Stimulated activated CD8-positive, alpha-beta memory T cell treated with anti-CD3 and anti-CD28 coated beads, Interleukin-4, amount 100 ng/mL, for 24 hours (primary cell): ENCODE data around the gene RMND5B.
"Not testable (repeated sequence)": the region's sequence is repeated elsewhere in the genome, so short reads cannot be mapped to it uniquely, and the experiment has no call there.

ENCODE experiments used
- DNase-seq: peaks from one replicate; pipeline ENCODE4 v3.0.0-alpha.2; 2020; ENCODE audit warnings: low read depth

Gene RMND5B

DNA sequence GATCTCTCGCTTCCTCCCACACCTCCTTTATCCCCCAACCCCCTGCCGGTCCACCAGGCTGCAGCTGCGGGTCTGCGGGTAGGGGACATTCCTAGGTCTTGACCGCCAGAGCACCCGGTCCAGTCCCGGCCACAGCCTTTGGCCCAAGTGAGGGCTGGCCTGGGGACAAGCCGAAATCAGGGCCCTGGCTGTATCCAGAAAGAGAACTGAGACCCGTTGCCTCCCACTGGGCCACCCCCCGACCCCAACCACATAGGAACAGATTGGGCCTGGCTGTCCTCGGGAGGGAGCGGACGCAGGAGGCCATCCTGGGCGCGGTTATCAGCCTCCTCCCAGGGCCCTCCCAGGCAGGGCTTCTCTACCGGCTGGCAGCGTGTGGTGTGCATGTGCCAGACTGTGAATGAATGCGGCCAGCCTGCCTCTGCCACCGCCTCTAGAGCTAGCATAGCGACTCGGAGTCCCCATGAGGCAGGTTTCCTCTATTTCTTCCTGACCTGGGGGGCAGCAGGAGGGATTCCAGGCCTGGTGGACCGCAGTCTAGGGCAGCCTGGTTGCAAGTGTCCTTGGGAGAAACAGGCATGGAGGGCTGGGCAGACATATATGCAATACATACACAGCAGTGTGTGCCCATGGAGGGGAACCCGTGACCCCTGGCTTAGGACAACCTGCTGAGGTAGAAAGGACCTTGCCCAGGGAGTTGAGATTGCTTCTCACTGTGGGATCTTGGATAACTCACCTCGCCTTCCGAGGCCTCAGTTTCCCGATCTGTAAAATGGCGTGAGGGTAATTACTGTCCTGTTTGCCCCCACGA, 16.3 kb upstream of the RMND5B start:
- DNase-seq = no peak

GRCh38 chr5:178115136-178115813, 15.5 kb upstream of the RMND5B start:
- DNase-seq = no peak

DNA sequence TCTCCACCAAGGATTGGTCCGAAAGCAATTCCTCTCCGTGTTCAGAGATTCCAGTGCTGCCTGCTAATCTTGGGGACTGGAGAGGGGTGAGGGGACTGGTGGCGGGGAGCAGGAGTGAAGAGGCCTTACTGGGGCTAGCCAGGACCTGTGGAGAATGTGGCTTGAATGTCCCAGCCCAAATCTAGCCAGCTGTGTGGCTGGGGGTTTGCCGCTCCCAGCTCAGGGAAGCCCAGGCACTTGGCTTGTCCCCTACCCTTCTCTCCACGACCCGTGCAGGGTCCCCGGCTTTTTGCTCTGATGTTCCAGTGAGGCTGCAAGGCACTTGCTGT, 15.0 kb upstream of the RMND5B start:
- no peak for DNase-seq

- peak; percentile 76 for DNase-seq
These were observed 14.5 kb upstream of the RMND5B start for GRCh38 chr5:178116143-178116885.

DNA sequence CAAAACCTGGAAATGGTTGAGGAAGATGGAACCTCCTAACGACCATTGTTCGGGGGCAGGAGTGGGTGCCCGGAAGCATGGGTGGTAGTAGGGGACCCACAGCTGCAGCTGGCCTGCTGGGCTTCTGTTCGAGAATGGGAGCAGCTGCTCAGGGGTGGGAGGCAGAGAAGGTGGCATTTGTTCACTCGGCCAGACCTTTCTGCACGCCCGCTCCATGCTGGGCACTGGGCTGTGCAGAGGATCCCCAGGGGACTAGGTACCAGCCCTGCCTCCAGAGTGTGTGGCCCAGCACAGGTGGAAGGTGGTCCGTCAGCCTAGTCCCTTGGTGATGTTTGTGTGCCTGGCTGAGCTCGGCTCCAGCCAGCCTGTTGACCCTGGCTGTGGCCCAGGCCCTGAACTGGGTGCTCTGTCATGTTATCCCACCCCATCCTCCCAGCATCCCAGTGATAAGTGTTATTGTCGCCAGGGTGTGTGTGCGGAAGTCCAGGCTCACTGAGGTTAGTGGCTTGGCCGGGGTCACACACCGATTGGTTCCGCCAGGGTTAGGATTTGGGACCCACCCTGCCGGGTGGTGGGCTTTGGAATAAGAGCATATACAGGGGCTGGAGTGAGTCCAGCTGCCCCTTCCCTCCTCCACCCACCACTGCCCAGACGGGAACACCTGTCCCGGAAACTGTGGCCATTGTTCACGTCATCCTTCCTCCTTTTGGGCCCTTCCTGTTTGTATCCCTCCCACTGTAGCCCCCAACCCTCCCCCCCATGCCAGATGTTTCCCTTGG, 12.7 kb upstream of the RMND5B start:
- no peak for DNase-seq

GRCh38 chr5:178119915-178120606, 10.8 kb upstream of the RMND5B start:
- DNase-seq = no peak

- DNase-seq = peak; percentile 61
These were observed 10.0 kb upstream of the RMND5B start for GRCh38 chr5:178120607-178121357.

DNA sequence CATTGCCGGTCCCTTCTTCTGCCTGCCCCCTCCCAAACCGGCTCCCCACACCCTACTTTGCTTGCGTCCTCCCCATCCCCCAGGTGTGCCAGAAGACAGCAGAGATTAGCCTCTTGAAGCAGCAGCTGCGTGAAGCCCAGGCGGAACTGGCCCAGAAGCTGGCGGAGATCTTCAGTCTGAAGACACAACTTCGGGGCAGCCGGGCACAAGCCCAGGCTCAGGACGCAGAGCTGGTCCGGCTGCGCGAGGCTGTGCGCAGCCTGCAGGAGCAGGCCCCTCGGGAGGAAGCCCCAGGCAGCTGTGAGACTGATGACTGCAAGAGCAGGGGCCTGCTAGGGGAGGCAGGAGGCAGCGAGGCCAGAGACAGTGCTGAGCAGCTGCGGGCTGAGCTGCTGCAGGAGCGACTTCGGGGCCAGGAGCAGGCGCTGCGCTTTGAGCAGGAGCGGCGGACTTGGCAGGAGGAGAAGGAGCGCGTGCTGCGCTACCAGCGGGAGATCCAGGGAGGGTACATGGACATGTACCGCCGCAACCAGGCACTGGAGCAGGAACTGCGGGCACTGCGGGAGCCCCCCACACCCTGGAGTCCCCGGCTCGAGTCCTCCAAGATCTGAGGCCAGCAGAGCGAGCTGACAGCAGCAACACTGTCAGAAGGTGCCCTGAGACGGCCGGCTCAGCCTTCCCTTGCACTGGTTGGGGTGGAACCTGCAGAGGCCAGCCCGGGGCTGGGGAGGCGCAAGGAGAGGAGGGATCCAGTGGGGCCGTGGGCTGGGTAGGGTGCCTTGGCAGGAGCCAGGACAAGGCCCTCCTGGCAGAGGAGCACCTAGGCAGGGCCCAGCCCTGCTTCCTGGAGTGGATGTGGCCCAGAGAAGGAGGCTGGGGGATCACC, 9.2 kb upstream of the RMND5B start:
- no peak for DNase-seq

DNA sequence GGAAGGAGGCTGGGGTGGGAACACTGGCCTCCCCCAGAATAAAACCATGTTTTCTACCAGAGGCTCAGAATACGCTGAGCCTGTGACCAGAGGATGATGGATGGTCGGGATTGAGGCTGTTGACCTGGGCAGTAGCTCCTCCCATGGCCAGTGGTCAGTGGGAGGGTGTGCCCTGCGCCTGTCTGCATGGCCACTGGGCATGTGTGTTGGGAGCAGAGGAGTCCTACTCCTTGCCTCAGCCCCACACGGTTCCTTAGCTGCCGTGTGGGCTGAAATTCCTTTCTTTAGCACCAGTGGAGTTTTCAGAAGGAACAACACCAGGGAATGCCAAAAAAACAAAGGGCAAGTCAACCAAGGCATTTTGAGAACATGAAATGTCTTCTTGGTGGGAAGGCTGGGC, 8.5 kb upstream of the RMND5B start:
- no peak for DNase-seq

- no peak for DNase-seq
These were observed 7.5 kb upstream of the RMND5B start for GRCh38 chr5:178123094-178123965.

DNA sequence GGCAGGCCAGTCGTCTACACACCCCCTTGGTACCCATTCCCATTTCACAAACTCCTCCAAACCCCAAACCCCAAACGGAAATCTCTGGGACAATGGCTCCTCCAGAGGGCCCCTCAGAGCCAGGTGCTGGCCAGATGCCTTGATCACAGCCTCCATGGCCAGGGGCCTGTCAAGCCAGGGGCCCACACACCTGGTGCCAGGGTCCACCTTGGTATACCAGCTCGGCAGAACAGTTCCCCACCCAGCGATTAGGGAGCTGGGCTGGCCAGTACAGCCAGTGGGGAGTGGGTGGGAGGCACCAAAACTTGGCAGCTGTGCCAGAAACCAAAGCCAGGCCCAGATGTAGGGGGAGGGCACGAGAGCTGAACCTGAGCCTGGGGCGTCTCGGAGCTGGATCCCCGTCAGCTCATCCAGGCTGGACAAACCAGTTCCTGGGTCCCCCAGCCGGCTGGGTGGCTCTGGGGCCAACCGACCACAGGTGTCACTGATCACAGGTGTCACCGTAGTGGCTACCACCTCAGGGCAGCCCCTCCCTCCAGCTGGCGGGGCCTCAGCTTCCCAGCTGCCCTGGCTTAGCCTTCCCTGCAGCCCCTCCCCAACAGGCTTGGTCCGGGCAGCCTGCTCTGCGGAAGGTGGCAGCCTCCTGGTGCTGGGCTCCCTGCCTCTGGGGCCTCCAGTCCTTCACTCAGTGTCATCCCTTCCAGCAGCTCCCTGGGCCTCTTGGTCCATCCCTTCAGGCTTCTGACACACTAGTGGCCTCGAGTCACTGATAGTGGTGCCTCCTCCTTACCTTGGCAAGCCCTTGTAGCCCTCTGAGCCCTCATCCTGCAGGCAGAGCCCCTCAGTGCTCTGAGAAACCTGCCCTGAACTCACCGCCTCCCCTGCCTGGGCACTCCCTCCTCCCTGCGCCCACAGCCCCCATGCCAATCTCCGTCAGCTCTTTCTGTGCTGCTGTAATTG, 6.6 kb upstream of the RMND5B start:
- no peak for DNase-seq

DNA sequence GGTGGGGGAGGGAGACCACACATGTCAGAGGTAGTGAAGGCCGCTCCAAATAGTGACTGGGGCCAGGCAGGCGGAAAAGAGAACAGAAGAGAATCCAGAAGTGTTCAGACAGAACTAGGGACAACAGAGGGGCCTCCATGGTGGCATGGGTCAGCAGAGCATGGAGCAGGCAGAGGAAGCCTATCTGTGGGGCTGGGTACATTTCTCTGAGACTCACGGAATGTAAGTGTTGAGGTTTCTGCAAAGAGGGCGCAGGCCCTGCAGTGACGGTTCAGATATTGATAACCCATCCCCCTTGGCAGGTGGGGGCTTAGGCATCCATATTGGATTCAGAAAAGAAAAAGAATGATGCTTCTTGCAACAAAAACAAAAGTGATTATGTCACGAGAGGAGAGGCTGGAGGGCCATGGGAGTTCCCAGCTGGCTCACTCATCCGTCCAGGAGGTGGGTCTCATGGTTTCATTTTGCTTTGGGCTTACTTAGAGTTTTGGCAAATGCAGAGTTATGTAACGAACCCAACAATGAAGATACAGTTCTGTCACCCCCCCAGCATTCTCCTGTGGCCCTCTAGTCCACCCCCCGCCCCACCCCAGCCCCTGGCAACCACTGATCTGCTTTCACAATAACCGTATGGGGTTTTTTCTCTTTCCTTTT, 5.4 kb upstream of the RMND5B start:
- DNase-seq = no peak

DNA sequence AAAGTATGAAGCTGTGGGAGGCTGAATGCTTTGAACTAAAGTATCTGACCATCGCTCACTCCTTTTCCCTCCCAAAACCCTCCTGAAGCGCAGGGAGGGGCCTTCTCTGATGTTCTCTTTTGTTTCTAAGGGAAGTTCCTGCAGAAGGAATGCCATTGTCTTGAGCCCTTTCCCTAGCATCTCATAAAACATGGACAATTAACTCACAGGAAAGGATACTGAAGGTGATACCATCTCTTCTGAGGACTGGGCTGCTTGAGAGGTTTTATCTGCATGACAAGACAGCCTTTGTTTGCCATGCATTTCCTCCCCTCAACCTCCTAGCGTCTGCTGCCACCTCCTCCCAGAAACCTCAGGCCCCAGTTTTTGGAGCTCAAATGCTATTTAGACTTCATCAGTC, 4.3 kb upstream of the RMND5B start:
- no peak for DNase-seq

DNA sequence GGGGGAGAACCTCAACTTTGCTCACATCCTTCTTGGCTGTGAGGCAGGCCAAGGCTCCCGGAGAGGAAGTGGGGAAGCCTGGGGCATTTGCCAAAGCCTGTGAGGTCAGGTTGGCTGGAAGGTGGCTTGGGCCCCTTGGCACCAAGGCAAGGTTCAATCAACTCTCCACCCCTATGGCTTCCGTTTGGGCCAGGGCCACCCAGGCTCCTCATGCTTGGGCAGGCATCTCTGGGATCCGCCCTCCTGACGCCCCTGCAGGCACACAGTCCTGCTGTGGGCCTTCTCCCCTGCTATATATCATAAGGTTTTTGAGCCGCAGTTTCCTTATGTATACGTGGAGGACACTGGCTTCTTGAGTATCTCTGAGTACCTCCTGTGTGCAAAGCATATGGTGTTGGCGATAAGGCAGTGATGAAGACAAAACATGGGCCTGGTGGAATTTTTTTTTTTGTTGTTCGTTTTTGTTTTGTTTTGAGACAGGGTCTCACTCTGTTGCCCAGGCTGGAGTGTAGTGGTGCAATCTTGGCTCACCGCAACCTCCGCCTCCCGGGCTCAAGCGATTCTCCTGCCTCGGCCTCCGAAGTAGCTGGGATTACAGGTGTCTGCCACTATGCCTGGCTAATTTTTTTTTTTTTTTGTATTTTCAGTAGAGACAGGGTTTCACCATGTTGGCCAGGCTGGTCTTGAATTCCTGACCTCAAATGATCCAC, 3.4 kb upstream of the RMND5B start:
- not testable (repeated sequence) for DNase-seq

DNA sequence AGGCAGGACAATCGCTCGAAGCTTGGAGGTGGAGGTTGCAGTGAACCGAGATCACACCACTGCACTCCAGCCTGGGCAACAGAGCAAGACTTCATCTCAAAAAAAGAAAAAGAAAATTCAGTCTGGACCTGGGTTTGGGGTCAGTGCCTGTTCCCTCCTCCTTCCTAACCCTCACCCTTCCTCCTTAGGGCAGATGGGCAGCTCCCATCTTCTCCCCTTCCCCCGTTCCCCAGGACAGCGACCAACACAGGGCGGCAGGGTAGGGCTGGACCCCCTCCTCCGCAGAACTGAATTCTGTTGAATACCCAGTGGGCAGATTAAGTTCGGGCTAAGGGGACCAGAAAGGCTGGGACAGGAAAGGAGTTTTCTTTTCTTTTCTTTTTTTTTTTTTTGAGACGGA, 1.5 kb upstream of the RMND5B start:
- DNase-seq = no peak

- DNase-seq = not testable (repeated sequence)
These were observed 609 bp upstream of the RMND5B start for GRCh38 chr5:178130234-178130575.
